ENCODE data around the gene RPP30.

Gene RPP30

DNA sequence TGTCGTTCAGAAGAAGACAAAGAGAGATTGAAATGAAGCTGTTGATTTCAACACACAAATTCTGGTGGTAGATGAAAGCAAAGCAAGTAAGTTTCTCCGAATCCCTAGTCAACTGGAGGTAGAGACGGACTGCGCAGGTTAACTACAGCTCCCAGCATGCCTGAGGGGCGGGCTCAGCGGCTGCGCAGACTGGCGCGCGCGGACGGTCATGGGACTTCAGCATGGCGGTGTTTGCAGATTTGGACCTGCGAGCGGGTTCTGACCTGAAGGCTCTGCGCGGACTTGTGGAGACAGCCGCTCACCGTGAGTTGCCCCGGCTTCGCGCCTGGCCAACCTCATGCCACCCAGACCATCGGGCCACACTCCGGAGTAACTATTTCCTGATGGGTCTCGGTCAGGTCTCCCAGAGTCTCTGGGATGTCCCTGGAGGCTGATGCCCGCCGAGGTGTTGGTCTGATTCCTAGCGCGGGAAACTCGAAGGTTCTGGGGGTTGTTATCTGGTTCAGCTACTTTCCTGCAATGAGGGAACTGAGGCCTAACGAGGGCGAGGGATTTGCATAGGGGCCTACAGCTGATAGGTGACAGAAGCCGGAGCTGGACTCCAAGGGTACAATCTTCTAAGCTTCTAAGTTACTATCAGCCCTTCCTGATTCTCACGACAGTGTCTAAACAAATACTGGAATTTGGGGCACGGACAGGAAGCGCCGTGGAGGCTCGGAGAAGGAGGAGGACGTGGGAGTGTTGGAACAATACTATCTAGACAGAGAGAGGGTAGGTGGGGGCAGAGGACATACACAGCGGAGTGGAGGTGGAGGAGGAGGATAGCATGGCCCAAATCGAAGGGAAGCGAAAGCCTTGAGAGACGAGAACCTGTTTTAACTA, at the start of gene RPP30:
TSS of gene RPP30 (plus strand) at position 209 of the 882 bp plus-strand sequence. CDS start at position 222, 13 bp downstream.
- DNase-seq (ENCODE audit: low spot score), result peak; percentile 84

DNA sequence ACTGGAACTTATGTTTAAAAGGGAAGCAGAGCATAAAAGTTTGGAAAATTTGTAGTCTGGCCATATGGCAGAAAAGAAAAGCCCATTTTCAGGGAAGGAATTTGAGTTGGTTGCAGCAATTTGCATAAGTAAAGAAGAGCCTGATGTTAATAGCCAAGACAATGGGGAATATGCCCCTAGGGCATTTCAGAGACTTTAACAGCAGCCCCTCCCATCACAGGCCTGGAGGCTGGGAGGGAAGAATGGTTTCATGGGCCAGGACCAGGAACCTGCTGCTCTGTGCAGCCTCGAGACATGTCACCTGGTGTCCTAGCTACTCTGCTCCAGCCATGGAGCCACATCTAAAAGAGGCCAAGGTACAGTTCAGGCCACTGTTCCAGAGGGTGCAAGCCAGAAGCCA, 49.3 kb upstream of the RPP30 start:
- no peak for DNase-seq (ENCODE audit: low spot score)

DNA sequence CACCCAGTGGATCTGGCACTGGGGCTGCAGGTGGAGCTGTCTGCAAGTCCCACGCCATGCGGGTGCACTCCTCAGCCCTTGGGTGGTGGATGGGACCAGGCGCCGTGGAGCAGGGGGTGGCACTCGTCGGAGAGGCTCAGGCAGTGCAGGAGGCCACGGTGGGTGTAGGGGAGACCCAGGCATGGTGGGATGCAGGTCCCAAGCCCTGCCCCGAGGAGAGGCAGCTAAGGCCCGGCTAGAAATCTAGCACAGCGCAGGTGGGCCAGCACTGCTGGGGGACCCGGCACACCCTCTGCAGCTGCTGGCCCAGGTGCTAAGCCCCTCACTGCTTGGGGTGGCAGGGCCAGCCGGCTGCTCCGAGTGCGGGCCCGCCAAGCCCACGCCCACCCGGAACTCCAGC, 39.7 kb upstream of the RPP30 start:
- DNase-seq (ENCODE audit: low spot score), result no peak

DNA sequence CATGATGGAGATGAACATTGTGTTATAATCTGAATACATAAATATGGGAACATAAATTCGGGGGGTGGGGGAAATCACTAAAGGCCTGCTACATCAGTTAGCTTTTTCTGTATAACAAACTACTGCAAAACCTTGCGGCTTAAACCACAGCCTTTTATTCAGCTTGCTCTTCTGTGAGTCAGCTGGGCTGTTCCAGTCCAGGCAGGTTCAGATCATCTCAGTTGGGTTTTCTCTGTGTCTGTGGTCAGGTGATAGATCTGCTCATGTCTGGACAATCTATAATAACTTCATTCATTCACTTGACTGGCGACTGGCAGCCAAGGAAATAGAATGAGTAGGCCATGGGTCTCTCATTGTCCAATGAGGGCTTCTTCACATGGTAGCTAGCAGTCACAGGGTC, 37.4 kb upstream of the RPP30 start:
- DNase-seq (ENCODE audit: low spot score), result no peak

DNA sequence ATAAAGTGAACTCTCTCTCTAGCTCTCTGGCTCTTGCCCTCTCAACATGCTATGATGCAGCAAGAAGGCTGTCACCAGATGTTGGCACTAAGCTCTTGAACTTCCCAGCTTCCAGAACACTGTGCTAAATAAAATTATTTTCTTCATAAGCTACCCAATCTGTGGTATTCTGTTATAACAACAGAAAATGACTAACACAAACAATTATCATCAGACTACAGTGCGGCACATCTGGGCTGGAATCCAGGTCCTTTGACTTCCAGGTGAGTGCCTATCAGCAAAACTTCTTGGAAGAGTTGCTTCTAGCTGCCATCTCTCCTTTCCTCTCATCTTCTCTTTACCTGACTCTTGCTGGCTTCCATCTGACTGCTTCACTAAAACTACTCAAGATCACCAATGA, 34.3 kb upstream of the RPP30 start:
- no peak for DNase-seq (ENCODE audit: low spot score)

DNA sequence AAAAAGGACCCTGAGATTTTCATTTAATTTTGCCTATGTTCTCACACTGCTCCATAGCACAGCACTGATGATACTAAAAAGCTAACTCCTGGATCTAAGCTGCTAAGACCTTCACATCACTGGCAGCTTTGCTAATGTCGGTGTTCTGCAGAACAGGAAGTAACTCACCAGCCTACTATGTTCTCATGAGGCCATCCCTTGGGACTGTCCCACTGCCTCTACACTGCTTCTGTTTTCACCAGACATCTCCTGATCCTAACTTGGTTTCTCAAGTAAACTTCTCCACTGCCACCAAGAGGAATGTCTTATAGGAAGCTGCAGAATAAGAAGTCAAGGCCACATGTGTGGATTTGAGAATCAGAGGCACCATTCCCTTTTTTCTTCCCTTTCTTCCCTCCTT, 29.0 kb upstream of the RPP30 start:
- DNase-seq (ENCODE audit: low spot score), result no peak

DNA sequence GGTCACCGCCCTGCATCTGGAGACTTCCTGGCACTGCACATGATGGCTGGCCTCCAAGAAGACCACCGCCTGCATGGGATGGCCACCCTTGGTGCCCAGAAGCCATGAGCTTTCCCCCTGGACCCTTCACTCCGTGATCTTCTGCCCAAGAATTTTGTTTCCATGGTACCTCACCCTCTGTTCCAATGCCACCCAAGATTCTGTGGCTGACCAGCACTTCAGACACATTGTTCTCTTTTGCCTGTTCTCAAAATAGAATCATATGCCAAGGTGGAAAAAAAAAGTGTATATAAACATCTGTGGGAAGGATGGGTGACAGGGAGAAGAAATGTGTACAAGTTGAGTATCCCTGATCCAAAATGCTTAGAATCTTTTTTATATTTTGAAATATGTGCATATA, 26.0 kb upstream of the RPP30 start:
- no peak for DNase-seq (ENCODE audit: low spot score)

DNA sequence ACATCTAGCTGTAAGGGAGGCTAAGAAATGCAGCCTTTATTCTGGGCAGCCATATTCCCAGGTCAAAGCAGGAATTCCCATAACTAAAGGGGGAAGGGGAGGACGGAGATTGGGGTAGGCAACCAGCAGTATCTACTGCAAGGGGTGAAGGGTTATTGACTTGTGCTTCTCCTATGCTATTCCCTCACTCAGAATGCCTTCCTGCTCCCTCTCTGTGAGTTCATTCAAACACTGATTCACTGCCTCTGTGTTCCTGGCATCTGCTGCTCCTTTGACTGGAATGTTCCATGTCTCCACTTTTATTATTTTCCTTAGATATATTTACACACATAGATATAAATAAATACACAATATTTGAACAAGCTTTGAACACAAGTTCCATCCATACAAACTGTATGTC, 25.0 kb upstream of the RPP30 start:
- no peak for DNase-seq (ENCODE audit: low spot score)

DNA sequence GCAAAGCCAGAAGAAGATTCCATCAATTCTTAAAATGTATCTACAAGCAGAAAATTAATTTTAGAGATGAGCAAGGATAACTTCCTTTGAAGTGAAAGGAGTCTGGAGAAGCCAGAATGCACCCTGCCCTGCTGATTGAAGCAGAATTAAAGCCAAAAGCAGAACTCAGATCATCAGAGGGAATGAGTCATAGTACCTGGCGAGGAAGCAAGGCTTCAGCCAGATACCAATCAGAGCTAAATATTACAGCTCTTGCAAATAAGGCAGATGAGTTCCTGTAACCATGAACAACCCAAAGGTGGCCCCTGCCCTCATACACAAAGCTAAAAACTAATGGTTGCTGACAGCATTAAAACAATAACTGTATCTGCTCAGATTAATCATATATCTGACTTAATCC, 24.3 kb upstream of the RPP30 start:
- no peak for DNase-seq (ENCODE audit: low spot score)

DNA sequence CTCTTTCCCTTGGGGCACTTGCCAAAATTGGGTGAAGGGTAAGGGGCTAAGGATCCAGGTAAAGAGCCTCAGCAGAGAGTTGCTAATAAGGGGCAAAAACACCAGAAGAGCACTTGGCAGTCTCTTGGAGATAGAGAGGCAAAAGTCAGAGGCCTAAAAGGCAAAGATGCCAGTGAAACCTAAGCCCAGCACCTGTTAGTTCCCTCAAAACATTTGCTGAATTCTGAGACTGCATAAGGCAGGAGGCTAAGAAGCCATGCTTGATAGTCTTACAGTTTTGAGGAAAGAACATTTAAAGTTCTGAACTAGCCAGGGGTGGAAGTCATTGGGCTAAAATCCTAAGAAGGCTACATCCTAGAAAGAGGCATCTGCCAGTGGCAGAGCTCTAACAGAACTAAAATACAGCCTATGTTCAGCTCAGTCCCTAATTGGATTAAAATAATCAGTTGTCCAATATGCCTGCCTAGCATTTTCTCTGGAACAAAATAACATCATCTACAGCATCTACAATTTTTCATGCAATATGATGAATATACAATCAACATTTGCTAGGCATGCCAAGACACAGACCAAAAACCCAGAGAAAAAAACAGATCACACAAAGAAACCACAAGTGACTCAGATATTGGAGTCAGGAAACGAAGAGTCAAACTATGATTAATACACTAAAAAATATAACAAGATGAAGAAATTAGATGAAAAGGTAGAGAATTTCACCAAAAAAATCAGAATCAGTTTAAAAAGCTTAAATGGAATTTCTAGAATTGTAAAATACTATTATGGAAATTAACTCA, 21.6 kb upstream of the RPP30 start:
- no peak for DNase-seq (ENCODE audit: low spot score)

DNA sequence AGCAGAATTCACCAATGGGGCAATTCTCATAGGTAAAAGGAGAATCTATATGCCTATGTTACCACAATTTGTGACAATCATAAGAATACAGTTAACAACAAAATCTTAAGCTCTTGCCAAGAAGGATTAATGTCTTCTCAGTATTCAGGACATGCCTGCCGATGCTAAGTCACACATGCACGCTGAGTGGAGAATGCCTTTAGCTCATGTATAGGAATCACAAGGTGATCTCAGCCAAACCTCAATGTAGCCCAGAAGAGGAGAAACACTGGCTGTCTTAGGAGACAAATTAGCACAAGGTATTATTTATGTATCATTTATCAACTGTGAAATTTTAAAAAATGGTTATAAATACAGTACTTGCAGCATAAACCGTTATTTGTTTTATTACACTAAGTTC, 16.6 kb upstream of the RPP30 start:
- no peak for DNase-seq (ENCODE audit: low spot score)

DNA sequence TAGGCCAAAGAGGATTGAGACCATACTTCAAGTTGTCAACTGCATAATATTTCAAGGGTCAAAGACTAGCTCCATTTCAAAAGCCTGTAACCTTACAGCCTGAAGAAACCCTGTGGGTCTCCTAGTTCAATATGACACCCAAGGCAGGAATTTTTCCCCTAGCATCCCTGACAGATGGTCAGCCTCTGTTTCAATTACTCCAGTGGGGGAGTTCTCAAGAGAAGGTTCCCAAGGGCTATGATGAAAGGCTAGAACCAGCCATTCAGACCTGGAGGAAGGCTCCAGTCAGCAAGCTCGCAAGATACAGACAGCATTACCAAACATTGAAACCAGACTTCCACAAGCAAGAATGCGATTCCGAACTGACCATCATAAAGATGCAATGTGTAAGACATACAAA, 15.5 kb upstream of the RPP30 start:
- no peak for DNase-seq (ENCODE audit: low spot score)

DNA sequence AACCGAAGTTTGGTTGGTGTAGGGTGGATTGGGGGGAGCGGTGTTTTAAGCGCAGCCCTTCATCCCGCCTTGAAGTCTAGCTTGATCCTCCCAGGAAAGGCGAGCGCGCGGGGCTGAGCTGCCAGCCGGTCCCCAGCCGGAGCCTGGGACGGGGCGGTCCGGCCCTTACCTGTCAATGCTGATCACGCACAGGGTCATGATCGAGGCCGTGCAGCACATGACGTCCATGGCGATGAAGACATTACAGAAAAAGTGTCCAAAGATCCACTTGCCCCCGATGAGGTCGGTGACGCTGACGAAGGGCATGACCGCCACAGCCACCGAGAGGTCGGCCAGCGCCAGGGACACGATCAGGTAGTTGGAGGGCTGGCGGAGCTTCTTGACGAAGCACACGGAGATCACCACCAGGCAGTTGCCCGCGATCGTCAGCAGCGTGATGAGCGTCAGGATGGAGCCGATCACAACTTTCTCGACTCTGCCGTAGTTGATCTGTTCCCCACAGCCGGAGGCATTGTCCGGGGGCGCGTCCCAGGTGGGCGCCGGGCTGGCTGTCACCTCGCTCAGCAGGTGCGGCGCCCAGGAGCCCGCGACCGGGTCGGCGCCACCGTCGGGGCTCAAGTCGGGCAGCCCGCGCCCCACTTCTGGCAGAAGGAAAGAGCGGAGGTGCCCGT, 14.7 kb upstream of the RPP30 start:
- no peak for DNase-seq (ENCODE audit: low spot score)

DNA sequence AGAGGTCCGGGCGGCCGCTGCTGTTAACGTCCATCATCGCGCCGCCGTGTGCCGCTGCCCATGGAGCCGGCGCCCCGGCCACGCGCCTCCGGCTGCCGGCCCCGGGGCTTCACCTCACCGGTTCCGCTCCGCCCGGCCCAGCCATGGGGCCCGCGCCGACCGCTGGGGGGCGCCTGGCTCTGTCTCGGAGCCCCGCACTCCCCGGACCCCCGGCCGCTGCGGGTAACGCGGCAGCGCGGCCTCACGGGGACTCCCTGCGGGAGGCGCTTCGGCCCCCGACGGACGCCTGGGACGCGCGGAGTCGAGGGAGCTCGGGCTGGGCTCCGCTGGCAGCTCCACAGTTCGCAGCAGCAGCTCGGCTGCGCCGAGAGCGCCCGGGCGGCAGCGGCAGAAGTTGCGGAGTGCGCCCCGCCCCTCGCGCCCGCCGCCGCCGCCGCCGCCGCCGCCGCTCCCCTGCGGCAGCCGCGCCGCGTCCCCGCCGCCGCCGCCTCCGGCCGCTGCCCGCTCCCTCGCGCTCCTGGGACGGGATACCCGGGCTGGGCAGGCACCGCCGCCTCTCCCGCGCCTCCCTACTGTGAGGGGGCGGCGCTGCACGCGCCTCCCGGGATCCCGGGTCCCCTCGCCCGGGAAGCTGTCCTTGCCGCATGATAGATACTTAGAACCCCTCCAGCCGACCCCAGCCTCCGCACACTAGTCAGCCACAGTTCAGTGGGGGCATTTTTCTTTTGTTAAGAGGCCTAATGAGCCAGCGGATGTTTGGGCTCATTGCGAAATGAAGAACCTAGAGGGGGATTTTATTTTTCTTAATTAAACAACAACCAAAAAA, 13.9 kb upstream of the RPP30 start, which contains the start of gene HTR7:
TSS of gene HTR7 (minus strand) at position 405 of the 826 bp plus-strand sequence. CDS start at position 37, 368 bp downstream.
- DNase-seq (ENCODE audit: low spot score), result peak; percentile 3

DNA sequence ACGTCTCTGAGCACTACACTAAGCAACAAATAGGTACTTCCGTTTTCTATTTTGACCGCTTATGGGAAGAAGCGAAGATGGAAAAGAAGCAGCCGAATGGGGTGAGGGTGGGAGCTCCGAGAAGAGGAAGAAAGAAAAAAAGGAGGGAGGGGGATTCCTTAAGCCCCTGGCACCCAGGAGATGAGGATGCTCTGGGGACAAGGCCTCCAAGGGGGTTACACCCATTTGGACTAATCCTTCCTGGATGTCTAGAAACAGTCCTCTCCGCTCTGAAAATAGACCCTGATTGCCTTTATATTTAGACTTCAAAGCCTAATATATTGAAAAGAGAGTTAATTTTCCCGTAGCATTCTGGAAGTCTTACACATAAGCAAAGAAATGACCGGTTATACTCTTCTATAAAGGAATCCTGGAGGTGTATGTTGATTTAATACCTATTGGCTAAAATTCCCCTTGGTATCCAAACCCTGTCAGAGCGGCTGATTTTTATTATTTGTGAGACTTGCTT, 13.3 kb upstream of the RPP30 start:
- DNase-seq (ENCODE audit: low spot score), result peak; percentile 2

DNA sequence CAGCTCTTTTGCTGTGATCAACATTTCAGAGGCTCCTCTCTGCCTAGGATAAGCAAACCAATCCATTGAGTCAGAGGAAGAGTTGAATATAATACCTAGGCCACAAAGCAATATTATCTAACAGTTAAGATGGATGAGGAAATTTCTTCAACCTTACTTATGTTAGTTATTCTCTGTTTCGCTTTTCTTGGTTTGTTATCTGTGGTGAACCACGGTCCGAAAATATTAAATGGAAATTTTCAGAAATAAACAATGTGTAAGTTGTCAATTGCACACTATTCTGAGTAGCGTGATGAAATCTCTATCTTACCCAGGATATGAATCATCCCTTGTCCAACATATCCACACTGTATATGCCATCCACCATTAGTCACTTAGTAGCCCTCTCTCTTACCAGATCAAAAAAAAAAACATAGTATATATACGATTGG, 12.4 kb upstream of the RPP30 start:
- DNase-seq (ENCODE audit: low spot score), result no peak

DNA sequence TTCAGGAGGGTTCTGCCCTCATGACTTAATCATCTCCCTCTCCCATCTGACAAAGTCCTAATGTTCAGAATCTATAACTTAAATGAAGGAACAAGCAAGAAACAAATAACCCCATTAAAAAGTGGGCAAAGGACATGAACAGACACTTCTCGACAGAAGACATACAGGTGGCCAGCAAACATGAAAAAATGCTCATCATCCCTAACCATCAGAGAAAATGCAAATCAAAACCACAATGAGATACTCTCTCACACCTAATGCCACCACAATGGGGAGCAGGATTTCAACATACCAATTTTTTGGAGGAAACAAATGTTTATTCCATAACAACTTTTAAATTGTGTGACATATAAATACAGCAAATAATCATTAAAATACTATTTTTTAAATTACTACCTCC, 11.0 kb upstream of the RPP30 start:
- DNase-seq (ENCODE audit: low spot score), result no peak

DNA sequence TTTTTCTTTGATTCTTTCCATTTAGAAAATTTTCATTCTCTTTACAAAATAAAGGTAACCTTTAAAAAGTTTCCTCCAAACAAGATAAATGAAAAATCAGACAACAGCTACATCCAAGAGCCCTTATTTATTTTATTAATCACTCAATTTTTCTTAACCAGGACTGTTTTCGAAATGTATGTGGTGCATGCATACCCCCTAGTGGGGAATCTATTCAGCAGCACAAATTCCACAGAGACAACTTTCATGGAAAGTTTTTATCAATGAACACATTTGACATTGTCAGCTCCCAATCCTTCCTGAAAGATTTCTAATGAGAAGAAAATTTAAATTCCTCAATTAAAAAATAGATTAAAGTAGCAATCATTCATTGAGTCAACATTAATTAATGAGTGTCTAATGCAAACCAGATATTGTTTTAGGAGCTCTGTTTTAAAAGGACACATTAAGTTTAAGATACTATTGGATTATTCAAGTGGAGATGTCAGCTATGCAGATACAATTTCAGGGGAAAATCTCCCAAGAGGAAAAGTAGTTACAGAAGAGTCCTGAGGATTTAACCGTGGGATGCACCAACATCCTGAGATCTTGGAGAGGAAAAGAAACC, 8.8 kb upstream of the RPP30 start:
- DNase-seq (ENCODE audit: low spot score), result peak; percentile 3

DNA sequence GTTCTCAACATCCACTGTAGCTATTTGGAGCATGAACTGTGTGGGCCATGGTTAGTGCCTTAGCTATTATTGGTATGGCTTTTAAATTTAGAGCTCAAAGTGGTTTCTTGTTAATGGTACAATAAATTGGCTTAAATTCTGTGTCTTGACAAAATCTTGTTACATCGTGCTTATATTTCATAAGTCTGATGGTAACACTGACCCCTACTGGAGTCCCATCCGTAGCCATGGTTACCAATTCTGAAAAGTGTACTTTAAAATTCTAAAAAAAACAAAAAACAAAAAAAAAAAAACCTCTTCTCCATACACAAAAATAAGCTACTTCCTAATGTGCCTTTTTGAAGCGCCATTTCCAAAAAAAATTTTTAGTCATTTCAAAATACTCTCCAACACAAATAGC, 6.4 kb upstream of the RPP30 start:
- no peak for DNase-seq (ENCODE audit: low spot score)

DNA sequence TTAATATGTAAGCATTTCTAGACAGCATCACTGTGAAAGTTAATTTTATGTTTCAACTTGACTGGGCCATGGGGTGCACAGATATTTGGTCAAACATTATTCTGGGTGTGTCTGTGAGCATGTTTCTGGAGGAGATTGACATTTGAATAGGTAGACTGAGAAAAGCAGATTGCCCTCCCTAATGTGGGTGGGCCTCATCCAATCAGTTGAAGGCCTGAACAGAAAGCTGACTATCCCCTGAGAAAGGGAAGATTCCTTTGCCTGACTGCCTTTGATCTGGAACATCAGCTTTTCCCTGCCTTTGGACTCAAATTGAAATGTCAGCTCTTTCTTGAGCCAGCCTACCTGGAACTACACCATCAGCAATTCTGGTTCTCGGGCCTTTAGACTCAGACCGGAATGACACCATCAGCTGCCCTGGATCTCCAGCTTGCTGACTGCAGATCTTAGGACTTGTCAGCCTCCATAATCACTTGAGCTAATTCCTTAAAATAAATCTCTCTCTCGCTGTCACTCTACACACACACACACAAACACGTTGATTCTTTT, 5.7 kb upstream of the RPP30 start:
- no peak for DNase-seq (ENCODE audit: low spot score)

Measured in putamen (tissue), 1 donor.